Myocyte (in vitro differentiated cells): ENCODE measurements around the gene CLDN16. TPM values are rescaled to one million over a fixed set of nuclear protein-coding genes. Genes with fewer than 3 reads are reported as not detected.
A peak's percentile ranks its signal among the peaks of the same experiment; 100 is the strongest.

Source experiments
- DNase-seq: peaks from one replicate; pipeline ENCODE4 v3.0.0-alpha.2; 2012; ENCODE audit warnings: low read depth
- polyA plus RNA-seq: library from polyadenylated mRNA; unstranded; fragments of >200 nt; gene quantifications from one replicate; pipeline ENCODE4 v1.2.1, GENCODE V29; 2012; ENCODE audit warnings: missing spikeins
- total RNA-seq: library from RNA; depleted of rRNA; stranded (reverse); fragments of >200 nt; gene quantifications from 2 replicates; pipeline ENCODE4 v1.2.3, GENCODE V29; 2014

CLDN16 gene, protein sequence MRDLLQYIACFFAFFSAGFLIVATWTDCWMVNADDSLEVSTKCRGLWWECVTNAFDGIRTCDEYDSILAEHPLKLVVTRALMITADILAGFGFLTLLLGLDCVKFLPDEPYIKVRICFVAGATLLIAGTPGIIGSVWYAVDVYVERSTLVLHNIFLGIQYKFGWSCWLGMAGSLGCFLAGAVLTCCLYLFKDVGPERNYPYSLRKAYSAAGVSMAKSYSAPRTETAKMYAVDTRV
- not detected in 2 replicates for total RNA-seq
- 0.06 TPM for polyA plus RNA-seq

DNA sequence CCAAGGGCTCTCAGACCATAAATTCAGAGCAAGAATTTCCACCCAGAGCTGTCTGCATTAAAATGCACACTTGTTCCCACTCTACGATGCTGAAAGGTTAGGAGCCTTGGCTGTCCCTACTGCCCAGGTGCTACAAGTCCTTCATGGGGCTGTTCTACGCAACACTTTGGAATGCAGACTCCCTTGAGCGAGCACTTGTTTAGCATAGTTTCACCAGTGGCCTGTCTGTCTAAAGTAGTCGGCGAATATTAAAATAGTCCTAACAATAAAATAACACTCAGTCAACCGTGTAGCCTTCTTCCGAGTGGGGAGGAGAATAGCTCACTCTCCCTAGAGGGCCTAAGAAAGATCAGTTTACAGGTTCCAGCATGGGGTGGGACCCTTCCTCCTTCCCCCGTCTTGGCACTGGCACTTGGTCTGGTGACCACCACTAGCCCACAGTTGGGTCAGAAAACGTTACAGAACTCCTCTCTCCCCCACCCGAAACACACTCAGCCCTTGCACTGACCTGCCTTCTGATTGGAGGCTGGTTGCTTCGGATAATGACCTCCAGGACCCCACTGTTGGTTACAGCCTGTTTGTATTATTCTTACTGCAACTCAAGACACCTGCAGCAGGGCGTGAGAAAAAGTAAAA is at the start of gene CLDN16:
Gene CLDN16, plus strand, starts transcription at position 586 of the 636 bp plus-strand sequence. CDS start 167 bp downstream, outside the sequence.
- DNase-seq, result no peak

GRCh38 chr3:190338717-190339116 is 49.2 kb upstream of the CLDN16 start:
- peak; percentile 14 for DNase-seq

- no peak for DNase-seq
Observed at GRCh38 chr3:190339130-190339529, 48.8 kb upstream of the CLDN16 start.

GRCh38 chr3:190340071-190340470 is 47.9 kb upstream of the CLDN16 start:
- DNase-seq, result no peak

DNA sequence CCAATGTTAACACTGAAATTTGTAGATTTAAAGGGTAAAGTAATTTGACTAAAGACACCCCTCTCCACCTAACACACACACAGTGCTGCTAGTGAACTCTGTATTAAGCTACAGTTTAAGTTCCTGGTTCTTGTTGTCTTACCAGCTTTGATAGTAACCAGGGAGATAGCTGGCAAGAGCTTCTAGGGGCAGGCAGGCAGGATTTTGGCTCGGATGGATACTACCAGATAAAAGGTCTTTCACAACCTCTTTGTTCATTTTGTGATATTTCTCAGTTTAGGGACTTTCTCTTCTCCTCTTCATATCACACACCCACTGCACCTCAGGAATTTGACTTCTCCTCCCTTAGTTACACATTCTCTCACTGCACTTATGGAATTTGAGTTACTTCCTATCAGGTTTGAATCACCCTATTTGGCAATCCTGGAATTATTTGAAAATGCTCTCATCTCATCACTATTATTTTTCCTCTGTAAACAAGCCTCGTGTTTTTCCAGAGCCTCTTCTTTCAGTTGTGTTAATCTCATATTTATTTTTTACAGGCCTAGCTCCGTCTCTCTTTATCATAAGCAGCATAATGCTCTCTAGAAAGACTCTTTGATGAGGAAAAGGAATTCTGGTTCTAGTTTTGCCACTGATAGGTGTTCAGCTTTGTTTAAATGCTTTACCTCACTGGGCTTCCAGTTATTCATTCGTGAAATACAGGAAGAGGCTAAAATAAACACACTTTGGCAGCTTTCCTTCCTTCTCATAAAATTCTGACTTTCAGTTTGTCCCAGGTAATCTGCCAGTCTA is 42.7 kb upstream of the CLDN16 start:
- peak; percentile 59 for DNase-seq

GRCh38 chr3:190345878-190346277 is 42.1 kb upstream of the CLDN16 start:
- DNase-seq, result peak; percentile 11

GRCh38 chr3:190346541-190346940 is 41.4 kb upstream of the CLDN16 start:
- DNase-seq, result no peak

DNA sequence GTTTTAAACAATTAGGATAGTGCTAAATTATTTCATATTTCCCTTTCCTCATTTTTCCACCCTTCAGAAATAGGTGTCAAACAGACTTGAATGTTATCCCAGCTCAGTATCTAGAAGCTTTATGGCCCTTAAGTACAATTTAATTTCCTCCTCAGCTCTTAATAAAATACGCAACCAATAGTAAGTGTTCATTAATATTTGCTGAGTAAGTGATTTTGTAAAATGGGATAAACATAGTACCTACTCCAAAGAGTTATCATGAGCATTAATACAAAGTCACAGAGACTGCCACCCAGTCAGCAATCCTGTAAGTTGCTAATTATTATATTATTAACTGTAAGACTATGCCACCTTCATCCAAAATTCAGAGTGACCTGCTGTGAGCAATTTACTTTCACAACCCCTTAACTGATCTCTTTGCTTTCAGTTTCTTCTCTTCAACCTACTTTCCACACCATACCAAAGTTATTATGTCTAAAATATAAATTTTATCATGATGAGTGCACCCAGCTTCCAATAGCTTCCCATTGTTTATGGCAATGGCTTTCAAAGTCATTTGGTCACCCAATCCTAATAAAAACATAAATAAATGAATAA is 35.0 kb upstream of the CLDN16 start:
- no peak for DNase-seq

GRCh38 chr3:190356246-190356645 is 31.7 kb upstream of the CLDN16 start:
- no peak for DNase-seq

- no peak for DNase-seq
Observed at GRCh38 chr3:190357468-190357867, 30.5 kb upstream of the CLDN16 start.

DNA sequence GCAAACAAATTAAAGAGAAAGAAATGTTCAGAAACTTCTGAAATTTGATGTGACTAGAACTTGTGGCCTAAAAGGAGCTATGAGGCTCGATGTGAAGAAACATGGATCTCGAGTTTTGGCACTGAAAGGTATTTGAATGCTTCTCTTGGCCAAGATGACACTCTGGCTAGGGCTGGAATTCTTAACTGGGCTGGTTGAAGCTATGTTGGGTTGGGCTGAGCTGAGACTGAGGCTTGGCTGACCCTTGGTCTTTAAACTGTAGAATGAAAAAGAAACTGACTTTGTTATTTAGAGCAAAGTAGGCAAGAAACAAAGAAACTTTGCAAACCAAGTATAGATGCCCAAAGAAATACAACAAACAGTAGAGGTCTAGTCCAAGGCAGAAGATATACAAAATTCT is 28.1 kb upstream of the CLDN16 start:
- no peak for DNase-seq

DNA sequence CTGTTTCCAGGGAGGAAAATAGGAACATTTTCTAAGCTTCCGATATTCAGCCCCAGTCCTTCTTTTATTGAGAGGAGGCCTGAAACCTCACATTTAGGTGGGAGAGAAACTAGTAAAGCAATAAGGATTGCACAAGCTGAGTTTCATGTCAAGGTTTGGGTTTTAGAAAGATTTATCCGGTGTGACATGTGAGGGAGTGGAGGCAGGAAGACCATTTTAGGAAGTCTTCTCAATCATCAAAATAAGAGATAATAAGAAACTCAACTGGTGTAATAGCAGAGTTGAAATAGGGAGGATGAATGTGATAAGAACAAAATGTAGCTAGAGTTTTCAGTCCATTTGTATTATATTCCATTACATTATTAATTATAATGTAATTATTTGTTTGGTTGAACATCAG is 27.7 kb upstream of the CLDN16 start:
- DNase-seq, result no peak

GRCh38 chr3:190361791-190362190 is 26.2 kb upstream of the CLDN16 start:
- no peak for DNase-seq

DNA sequence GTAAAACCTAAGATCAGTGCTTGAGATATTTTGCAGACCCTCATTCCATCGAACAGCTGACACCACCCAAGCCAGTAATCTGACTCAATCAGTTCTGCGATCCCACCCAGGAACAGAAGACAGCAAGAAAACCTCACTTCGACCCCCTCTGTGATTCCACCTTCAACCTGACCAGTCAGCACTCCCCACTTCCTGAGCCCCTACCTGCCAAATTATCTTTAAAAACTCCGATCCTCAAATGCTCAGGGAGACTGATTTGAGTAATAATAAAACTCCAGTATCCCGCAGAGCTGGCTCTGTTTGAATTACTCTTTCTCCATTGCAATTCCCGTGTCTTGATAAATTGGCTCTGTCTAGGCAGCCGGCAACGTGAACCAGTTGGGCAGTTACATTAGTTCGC is 25.7 kb upstream of the CLDN16 start:
- no peak for DNase-seq

DNA sequence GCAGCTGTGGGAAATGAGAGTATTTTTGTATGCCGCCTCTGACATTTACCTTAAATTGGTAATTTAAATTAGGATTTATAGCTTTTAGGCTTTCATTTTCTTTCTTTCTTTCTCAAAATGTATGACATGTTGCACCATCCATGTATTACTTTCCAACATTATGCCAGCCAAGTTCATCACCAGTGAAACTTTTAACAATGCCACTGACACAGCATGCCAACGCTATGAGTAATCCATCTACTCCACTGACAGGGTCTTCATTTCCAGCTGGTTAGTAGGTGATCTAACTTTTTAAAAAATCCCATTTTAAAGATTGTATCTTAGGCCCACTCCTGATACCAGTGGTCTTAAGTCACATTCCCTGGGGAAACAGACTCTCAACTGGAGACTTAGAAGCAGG is 21.8 kb upstream of the CLDN16 start:
- DNase-seq, result peak; percentile 47

DNA sequence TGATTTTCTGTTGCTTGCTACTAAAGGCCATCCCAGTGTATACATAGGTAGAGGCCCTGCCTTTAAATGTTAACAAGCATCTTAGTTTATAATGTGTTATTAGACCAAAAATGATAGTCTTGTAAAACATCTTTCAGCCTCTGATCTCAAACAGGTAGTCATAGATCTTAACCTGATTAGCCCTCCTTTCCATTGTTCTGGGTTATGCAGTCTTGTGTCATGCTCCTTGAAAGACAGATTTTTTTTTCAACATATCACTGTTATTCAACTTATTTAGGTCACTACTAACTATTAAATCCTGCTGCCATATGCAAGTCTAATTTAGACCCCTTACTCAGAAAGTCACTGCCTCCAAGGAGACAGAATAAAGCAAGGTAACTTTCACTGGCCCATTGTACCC is 19.1 kb upstream of the CLDN16 start:
- no peak for DNase-seq

GRCh38 chr3:190369668-190370295 is 18.2 kb upstream of the CLDN16 start:
- no peak for DNase-seq

DNA sequence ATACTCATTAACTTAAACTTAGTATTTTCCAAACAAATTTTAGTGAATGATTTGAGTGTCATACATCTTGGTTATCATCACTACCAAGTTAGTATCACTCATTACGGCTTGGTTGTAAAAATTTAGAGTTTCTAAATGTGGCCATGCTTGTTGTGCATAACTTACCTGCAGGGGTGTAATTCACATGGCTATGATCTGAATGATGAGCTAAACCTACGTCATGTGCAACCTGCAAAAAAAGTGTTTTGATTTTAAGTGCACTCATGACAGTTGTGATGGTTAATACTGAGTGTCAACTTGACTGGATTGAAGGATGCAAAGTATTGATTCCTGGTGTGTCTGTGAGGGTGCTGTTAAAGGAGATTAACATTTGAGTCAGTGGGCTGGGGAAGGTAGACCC is 17.6 kb upstream of the CLDN16 start:
- DNase-seq, result no peak

DNA sequence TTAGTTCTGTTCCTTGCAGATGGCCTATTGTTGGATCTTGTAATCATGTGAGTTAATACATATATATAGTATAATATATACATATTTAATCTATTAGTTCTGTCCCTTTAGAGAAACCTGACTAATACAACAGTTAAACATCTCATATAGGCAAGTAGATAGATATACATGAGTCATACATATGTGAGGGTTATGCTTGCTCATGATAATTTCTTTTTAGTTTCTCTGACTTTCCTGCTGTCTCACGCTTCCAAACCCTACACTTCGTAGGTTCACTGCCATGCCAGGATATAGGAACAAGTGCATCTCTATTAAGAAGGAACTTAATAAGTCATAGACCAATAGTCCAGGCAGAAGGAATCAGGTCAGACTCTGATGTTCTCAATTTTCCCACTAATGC is 16.8 kb upstream of the CLDN16 start:
- no peak for DNase-seq

DNA sequence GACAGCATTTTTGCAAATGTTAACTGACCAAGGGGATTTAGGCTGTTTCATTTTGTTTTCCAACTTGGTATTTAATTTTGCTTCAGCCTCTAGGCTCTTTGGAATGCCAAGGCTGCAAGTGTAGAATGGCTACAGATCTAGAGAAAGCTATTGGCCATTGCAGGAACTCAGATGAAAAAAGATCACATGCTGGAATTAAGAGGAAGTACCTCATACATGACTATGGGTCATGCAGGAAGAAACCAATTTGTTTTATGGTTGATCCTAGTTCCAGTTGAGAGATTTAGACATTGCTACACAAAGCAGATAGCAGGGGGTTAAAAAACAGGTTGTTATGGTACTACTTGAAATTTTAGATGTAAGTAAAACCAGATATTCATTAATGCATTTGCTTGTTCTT is 12.7 kb upstream of the CLDN16 start:
- no peak for DNase-seq

- DNase-seq, result no peak
Observed at GRCh38 chr3:190375671-190376070, 12.3 kb upstream of the CLDN16 start.
